ENCODE measurements around the gene FBXL14. TPM values are rescaled to one million over a fixed set of nuclear protein-coding genes. Genes with fewer than 3 reads are reported as not detected.

The FBXL14 gene
- total RNA-seq, 1 donor from 2014 or later = 37.7 TPM

DNA sequence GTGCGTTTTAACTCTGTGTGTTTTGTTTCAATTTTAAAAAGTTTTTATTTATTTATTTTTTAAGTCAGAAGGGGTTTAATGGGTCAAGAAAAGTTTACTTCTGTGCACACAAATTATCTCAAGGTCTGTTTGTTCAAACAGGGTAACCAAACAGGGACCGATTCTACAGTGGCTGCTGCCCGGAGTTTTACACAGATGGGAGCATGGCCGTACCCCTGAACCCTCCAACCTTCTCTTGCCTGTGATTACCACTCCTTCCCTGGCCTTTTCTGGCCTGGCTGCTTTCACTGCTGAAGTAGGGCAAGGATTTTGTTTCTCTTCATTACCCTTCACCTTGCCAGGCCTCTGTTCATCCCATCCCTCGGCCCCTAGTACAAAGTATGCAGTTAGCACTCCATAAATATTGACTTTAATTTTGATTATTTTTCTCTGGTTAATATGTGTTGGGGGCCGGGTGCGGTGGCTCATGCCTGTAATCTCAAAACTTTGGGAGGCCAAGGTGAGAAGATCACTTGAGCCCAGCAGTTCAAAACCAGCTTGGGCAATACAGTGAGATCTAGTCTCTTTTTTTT, 15.8 kb upstream of the FBXL14 start:
- no peaks in the 10 kb centered on the region for H3K36me3 Mint-ChIP-seq (ENCODE audit: insufficient read depth)
- H3K4me3 Mint-ChIP-seq (ENCODE audit: low read depth) = no peak overlapping the region
- peaks cover 12% of the 10 kb centered on the region for H3K27me3 Mint-ChIP-seq
- TF ChIP-seq, protein P1, sequence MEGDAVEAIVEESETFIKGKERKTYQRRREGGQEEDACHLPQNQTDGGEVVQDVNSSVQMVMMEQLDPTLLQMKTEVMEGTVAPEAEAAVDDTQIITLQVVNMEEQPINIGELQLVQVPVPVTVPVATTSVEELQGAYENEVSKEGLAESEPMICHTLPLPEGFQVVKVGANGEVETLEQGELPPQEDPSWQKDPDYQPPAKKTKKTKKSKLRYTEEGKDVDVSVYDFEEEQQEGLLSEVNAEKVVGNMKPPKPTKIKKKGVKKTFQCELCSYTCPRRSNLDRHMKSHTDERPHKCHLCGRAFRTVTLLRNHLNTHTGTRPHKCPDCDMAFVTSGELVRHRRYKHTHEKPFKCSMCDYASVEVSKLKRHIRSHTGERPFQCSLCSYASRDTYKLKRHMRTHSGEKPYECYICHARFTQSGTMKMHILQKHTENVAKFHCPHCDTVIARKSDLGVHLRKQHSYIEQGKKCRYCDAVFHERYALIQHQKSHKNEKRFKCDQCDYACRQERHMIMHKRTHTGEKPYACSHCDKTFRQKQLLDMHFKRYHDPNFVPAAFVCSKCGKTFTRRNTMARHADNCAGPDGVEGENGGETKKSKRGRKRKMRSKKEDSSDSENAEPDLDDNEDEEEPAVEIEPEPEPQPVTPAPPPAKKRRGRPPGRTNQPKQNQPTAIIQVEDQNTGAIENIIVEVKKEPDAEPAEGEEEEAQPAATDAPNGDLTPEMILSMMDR (IDR thresholded peaks at IDR 0.05; ENCODE audit: unreplicated experiment) = no peak
- no peaks in the 10 kb centered on the region for H3K9me3 Mint-ChIP-seq (ENCODE audit: low read depth)
- peaks cover 21% of the 10 kb centered on the region for H3K4me1 Mint-ChIP-seq (ENCODE audit: low read depth)
- DNase-seq (ENCODE audit: low spot score, unreplicated experiment) = no peak
- H3K27ac Mint-ChIP-seq = no peak overlapping the region

DNA sequence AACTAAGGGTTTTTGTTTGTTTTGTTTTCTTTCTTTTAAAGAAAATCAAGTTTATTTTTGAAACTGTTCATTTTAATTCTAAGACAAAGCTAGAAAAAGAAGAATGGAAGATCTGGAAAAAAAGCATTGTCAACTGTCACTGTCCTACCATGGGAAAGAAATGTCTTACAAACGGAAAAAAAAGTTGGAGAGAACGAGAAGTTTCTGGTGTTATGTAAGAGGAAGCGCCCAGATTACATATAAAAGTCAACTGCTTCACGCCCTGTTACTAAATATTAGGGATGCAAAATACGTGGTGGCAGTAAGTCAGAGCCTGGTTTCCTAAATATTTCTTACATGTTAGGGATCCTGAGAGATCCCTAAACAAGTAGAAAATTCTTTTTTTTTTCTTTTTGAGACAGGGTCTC, 14.3 kb upstream of the FBXL14 start:
- no peak overlapping the region for H3K4me3 Mint-ChIP-seq (ENCODE audit: low read depth)
- H3K36me3 Mint-ChIP-seq (ENCODE audit: insufficient read depth) = no peaks in the 10 kb centered on the region
- TF ChIP-seq, protein P1 (IDR thresholded peaks at IDR 0.05; ENCODE audit: unreplicated experiment) = no peak
- H3K27me3 Mint-ChIP-seq = peaks cover 13% of the 10 kb centered on the region
- peaks cover 25% of the 10 kb centered on the region for H3K4me1 Mint-ChIP-seq (ENCODE audit: low read depth)
- H3K27ac Mint-ChIP-seq = no peak overlapping the region
- no peak for DNase-seq (ENCODE audit: low spot score, unreplicated experiment)
- H3K9me3 Mint-ChIP-seq (ENCODE audit: low read depth) = no peaks in the 10 kb centered on the region

DNA sequence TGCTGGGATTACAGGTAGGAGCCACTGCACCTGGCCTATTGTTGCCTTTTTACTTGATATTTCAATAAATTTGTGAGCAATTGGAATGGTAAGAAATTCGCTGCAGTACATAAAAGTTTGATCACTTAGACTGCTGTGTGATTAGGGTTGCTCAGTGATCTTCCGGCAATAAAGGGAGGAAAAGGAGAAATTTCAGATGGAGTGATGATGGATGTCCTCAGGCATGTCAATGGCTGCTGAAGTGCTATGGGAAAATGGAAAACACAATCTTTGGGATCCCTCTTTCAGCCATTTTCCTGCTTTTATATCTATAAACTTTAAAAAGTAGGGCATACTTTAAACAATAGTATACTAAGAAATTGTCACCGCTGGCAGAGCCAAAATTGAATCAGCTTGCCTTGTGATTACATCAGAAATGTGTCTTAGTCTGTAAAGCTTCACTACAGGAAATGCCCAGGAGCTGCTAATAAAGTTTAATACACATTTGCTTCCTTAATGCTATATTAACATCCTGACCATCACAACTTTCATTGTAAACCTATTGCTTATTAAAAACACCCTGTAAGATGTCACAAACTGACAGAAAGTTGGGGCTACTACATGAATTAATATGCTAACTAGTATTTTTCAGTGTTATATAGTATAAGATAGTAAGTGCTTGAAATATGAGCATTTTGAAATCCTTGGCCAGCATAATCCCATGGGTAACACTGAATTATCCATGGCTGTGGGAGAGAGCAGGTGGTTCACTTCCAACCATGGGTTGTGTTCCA, 13.7 kb upstream of the FBXL14 start:
- peaks cover 25% of the 10 kb centered on the region for H3K4me1 Mint-ChIP-seq (ENCODE audit: low read depth)

DNA sequence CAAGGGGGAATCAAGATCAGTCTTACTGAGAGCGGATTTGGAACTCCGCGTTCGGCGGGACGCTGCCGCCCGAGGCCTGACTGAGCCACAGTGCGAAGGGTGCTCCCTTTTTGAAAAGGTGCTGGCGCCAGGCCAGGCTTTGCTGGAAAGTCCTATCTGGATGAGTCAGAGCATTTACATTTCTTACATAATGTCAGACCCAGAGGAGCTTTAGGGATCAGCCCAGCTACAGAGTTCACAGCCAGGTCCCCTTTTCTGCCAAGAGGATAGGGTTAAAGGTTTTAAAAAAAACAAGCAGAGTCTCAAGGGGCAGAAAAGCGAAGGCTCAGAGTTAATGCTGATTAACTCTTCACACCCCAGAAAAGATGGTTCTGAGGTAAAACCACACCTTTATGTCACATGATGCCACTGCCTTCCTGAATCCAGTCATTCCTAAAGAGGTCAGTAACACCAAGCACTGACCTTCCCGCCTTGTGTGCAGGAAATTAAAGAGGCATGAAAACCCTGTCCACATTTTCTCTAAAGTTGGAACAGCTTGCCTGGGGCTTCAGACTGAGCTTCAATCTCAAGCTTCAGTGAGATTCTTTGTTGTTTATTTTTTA, 11.7 kb upstream of the FBXL14 start:
- TF ChIP-seq, protein P1 (IDR thresholded peaks at IDR 0.05; ENCODE audit: unreplicated experiment) = no peak
- Mint-ChIP-seq H3K27ac (peak overlapping the region; percentile 56), H3K9me3 (ENCODE audit: low read depth) (no peaks in the 10 kb centered on the region), H3K4me1 (ENCODE audit: low read depth) (peaks cover 23% of the 10 kb centered on the region), H3K4me3 (ENCODE audit: low read depth) (peak overlapping the region; percentile 70), H3K27me3 (peaks cover 16% of the 10 kb centered on the region), H3K36me3 (ENCODE audit: insufficient read depth) (no peaks in the 10 kb centered on the region)
- DNase-seq (ENCODE audit: low spot score, unreplicated experiment) = no peak

More for the DNA sequence above, 13.7 kb upstream of the FBXL14 start:
- Mint-ChIP-seq H3K9me3 (ENCODE audit: low read depth) (no peaks in the 10 kb centered on the region), H3K27me3 (peaks cover 13% of the 10 kb centered on the region), H3K36me3 (ENCODE audit: insufficient read depth) (no peaks in the 10 kb centered on the region), H3K27ac (no peak overlapping the region), H3K4me3 (ENCODE audit: low read depth) (no peak overlapping the region)
- TF ChIP-seq, protein P1 (IDR thresholded peaks at IDR 0.05; ENCODE audit: unreplicated experiment) = no peak
- DNase-seq (ENCODE audit: low spot score, unreplicated experiment) = no peak

DNA sequence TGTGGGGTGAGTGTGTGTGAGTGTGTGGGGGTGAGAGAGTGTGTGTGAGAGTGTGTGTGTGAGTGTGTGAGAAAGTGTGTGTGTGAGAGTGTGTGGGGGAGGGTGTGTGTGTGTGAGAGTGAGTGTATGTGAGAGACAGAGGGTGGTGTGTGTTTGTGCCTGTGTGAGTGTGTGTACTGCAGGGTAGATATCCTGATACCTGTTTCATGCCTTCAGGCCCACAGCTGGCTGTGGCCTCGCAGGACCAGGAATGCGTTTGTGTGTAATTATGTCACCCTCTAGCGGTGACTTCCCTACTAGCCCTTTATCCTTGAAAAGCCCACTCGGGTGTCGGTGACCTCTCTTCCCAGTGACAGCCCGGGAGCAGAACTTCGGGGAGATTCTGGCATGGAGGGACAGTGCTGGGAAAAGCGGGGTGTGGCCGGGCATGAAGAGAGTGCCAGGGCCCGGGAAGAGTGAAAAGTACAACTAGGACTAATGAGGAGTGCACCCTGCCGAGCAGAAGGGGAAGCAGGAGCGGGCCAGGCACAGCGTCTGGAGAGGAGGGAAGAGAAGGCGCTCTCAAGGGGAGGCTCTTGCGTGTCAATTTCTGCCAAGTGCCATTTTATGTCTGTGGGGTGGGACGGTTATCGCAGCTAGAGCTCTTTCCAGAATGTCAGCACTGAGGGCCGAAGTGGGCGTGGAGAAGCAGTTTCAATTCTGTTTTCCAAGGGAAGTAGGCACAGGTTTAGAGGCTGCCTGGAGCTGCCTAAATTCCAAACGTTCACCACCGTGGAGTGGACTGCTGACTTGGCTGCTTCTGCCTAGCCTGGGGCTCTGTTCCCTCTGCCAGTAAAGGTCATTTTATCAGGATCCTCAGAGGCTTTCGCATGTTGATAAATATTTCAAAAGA, 11.0 kb upstream of the FBXL14 start:
- Mint-ChIP-seq H3K9me3 (ENCODE audit: low read depth) (no peaks in the 10 kb centered on the region), H3K27ac (peak overlapping the region; percentile 56), H3K4me3 (ENCODE audit: low read depth) (peak overlapping the region; percentile 70), H3K36me3 (ENCODE audit: insufficient read depth) (no peaks in the 10 kb centered on the region), H3K27me3 (peaks cover 16% of the 10 kb centered on the region), H3K4me1 (ENCODE audit: low read depth) (peaks cover 18% of the 10 kb centered on the region)
- peak; percentile 59 for DNase-seq (ENCODE audit: low spot score, unreplicated experiment)
- TF ChIP-seq, protein P1 (IDR thresholded peaks at IDR 0.05; ENCODE audit: unreplicated experiment) = peak; percentile 92
